Neural progenitor cell (in vitro differentiated cells): Measurements from ENCODE around the gene NCOA4.

Experiments
- EZH2phosphoT487 ChIP-seq: fragments of 200-600 bp; sonication (generic); IDR thresholded peaks from 2 replicates; pipeline ENCODE4 v1.6.1; 2017; ENCODE audit warnings: antibody characterized with exemption
- TF ChIP-seq, protein P1 (sequence below): fragments of 200-600 bp; sonication (generic); IDR thresholded peaks from 2 replicates; pipeline ENCODE4 v1.5.1; 2017; ENCODE audit warnings: antibody characterized with exemption, mild to moderate bottlenecking

DNA sequence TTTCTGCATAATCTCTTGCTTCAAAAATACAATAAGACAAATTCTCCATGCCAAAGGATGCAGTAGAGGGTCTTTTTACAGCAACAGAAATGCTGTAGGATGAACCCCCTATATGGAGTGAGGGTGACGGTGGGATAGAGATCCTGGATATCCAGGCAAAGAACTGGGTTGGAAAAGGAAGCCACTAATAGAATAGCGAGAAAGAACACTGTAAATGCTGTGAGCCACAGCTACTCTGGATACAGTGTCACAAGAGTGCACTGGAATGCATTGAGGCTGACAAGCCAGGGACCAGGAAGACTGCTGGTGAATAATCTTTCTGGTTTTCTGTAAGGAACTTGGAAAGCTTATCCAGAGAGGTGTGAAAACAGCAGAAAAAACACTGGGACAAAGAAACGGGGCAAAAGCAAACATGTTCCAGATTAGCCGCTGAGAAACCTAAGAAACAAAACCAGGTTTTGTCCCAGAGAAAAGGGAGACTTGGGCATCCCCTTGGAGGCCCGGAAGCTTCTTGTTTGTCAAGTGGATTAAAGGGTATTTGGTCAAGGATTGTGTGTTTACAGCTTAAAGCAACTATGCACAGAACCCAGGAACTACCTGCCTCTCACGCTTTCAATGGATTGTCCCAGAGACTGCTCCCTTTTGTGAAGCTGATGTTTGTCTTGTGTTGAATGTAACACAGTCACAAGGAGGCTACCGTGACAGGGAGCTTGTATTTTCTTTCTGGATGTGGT is 21.8 kb upstream of the NCOA4 start:
- TF ChIP-seq, protein P1, sequence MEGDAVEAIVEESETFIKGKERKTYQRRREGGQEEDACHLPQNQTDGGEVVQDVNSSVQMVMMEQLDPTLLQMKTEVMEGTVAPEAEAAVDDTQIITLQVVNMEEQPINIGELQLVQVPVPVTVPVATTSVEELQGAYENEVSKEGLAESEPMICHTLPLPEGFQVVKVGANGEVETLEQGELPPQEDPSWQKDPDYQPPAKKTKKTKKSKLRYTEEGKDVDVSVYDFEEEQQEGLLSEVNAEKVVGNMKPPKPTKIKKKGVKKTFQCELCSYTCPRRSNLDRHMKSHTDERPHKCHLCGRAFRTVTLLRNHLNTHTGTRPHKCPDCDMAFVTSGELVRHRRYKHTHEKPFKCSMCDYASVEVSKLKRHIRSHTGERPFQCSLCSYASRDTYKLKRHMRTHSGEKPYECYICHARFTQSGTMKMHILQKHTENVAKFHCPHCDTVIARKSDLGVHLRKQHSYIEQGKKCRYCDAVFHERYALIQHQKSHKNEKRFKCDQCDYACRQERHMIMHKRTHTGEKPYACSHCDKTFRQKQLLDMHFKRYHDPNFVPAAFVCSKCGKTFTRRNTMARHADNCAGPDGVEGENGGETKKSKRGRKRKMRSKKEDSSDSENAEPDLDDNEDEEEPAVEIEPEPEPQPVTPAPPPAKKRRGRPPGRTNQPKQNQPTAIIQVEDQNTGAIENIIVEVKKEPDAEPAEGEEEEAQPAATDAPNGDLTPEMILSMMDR: no peak
- no peak for TF ChIP-seq EZH2phosphoT487
